HepG2 (cell line): Measurements from ENCODE around the gene C19orf18. TPM values are rescaled to one million over a fixed set of nuclear protein-coding genes. Genes with fewer than 3 reads are reported as not detected.

Experiments
- ARID5B ChIP-seq: IDR thresholded peaks from 2 replicates; pipeline ENCODE4 v1.4.0; 2020; ENCODE audit warnings: mild to moderate bottlenecking, missing genetic modification reagents
- CREM ChIP-seq, 2 experiments: sonication (generic) in 1 of 2; formaldehyde crosslinking in 1 of 2; IDR thresholded peaks; 2 replicates each; pipeline versions ENCODE4 v1.4.0 to v1.6.1; 2016 to 2020; ENCODE audit warnings: antibody characterized with exemption in 1 of 2, mild to moderate bottlenecking in 1 of 2, missing genetic modification reagents in 1 of 2
- HDAC2 ChIP-seq: sonication (generic); formaldehyde crosslinking; IDR thresholded peaks from 2 replicates; pipeline ENCODE4 v1.4.0; 2020; ENCODE audit warnings: missing genetic modification reagents
- HINFP ChIP-seq: sonication (generic); formaldehyde crosslinking; IDR thresholded peaks from 2 replicates; pipeline ENCODE4 v1.4.0; 2020; ENCODE audit warnings: low read depth, mild to moderate bottlenecking, missing genetic modification reagents
- JUNB ChIP-seq: sonication (generic); formaldehyde crosslinking; IDR thresholded peaks from 2 replicates; pipeline ENCODE4 v1.8.0; 2022; ENCODE audit warnings: missing genetic modification reagents, mild to moderate bottlenecking, borderline replicate concordance
- MAFG ChIP-seq: sonication (generic); formaldehyde crosslinking; IDR thresholded peaks from 2 replicates; pipeline ENCODE4 v1.5.1; 2020; ENCODE audit warnings: mild to moderate bottlenecking, missing genetic modification reagents
- NFE2L1 ChIP-seq: sonication (generic); formaldehyde crosslinking; IDR thresholded peaks from 2 replicates; pipeline ENCODE4 v1.4.0; 2020; ENCODE audit warnings: missing genetic modification reagents, mild to moderate bottlenecking, borderline replicate concordance
- SIN3B ChIP-seq: fragments of 150-350 bp; IDR thresholded peaks from 2 replicates; pipeline ENCODE4 v1.6.1; 2014; ENCODE audit warnings: low read length
- SMAD3 ChIP-seq: sonication (generic); formaldehyde crosslinking; IDR thresholded peaks from 2 replicates; pipeline ENCODE4 v1.4.0; 2020; ENCODE audit warnings: missing genetic modification reagents
- SOX6 ChIP-seq, 2 experiments: fragments of 450-650 bp in 1 of 2; sonication (generic) in 1 of 2; formaldehyde crosslinking in 1 of 2; IDR thresholded peaks; 2 replicates each; pipeline versions ENCODE4 v1.4.0 to v1.6.1; 2017 to 2020; ENCODE audit warnings: antibody characterized with exemption in 1 of 2, mild to moderate bottlenecking in 1 of 2, missing genetic modification reagents in 1 of 2
- TFAP4 ChIP-seq: sonication (generic); IDR thresholded peaks from 2 replicates; pipeline ENCODE4 v1.6.1; 2016; ENCODE audit warnings: low read depth, borderline replicate concordance
- TRIM22 ChIP-seq: fragments of 450-650 bp; IDR thresholded peaks from 2 replicates; pipeline ENCODE4 v1.6.1; 2017
- ZMAT3 ChIP-seq: sonication (generic); formaldehyde crosslinking; conservative IDR thresholded peaks from 2 replicates; pipeline ENCODE4 v1.7.0; 2021; ENCODE audit warnings: missing genetic modification reagents
- ZNF124 ChIP-seq: sonication (generic); formaldehyde crosslinking; IDR thresholded peaks from 2 replicates; pipeline ENCODE4 v1.4.0; 2020; ENCODE audit warnings: missing genetic modification reagents
- ZNF260 ChIP-seq: sonication (generic); formaldehyde crosslinking; IDR thresholded peaks from 2 replicates; pipeline ENCODE4 v1.4.0; 2020; ENCODE audit warnings: missing genetic modification reagents, low read depth, mild to moderate bottlenecking, borderline replicate concordance
- ZNF335 ChIP-seq: sonication (generic); formaldehyde crosslinking; IDR thresholded peaks from 2 replicates; pipeline ENCODE4 v1.4.0; 2020; ENCODE audit warnings: missing genetic modification reagents
- ZNF546 ChIP-seq: sonication (generic); formaldehyde crosslinking; conservative IDR thresholded peaks from 2 replicates; pipeline ENCODE4 v1.8.1; 2023; ENCODE audit warnings: mild to moderate bottlenecking, missing genetic modification reagents
- ZNF615 ChIP-seq: sonication (generic); formaldehyde crosslinking; IDR thresholded peaks from 2 replicates; pipeline ENCODE4 v1.5.0; 2020; ENCODE audit warnings: mild to moderate bottlenecking, missing genetic modification reagents, borderline replicate concordance
- ZSCAN5A ChIP-seq: sonication (generic); formaldehyde crosslinking; IDR thresholded peaks from 2 replicates; pipeline ENCODE4 v1.8.0; 2022; ENCODE audit warnings: mild to moderate bottlenecking, missing genetic modification reagents, borderline replicate concordance
- polyA plus RNA-seq, 8 experiments: library from polyadenylated mRNA; depleted of rRNA in 3 of 8; stranded (reverse) in 7 of 8; unstranded in 1 of 8; fragments of >200 nt; fragmentation: Illumina TruSeq in 4 of 8; extraction: Trizol in 4 of 8; gene quantifications; 2 replicates each; pipeline versions ENCODE4 v1.2.1 to v1.2.3, GENCODE V29; 2011 to 2016; ENCODE audit warnings: low read depth in 4 of 8, missing spikeins in 1 of 8, mixed read lengths in 1 of 8; ENCODE audit not compliant: insufficient read depth in 1 of 8
- total RNA-seq, 5 experiments: library from RNA; depleted of rRNA; stranded (reverse); fragments of >200 nt; fragmentation: Illumina TruSeq; extraction: Trizol; gene quantifications; 2 replicates each; pipeline ENCODE4 v1.2.3, GENCODE V29; 2016; ENCODE audit warnings: low read depth in 1 of 5

C19orf18 gene
- total and polyA plus RNA-seq, 2 of the 13 experiments (the other 11 are each of a cell fraction or from before 2014, with no cell fraction given), result 0.38 to 0.55 TPM

GRCh38 chr19:58002384-58003173 is 28.2 kb upstream of the C19orf18 start, which contains the start of gene ZNF606 (continued):
- peak; percentile 59 for TF ChIP-seq HDAC2 (CRISPR knock-in tag)
- no peak for TF ChIP-seq NFE2L1 (CRISPR knock-in tag)
- no peak for TF ChIP-seq ZNF615 (CRISPR knock-in tag)
- no peak for TF ChIP-seq TRIM22
- no peak for TF ChIP-seq ZNF260 (CRISPR knock-in tag)
- TF ChIP-seq SMAD3 (CRISPR knock-in tag), result peak; percentile 23; the same call in 1 of the 2 replicates
- peak; percentile 67; the same call in 1 of the 2 replicates for TF ChIP-seq CREM (IDR thresholded peaks at IDR 0.05)
- no peak; the same call in 1 of the 2 replicates for TF ChIP-seq CREM (CRISPR knock-in tag; IDR thresholded peaks at IDR 0.05)
- peak; percentile 79 for TF ChIP-seq ZNF335 (CRISPR knock-in tag)
- peak; percentile 63 for TF ChIP-seq ARID5B
- TF ChIP-seq ZMAT3 (CRISPR knock-in tag), result peak; percentile 65; the same call in 1 of the 2 replicates
- TF ChIP-seq TFAP4, result peak; percentile 32; the same call in 1 of the 2 replicates
- peak; percentile 12; the same call in 1 of the 2 replicates for TF ChIP-seq HINFP (CRISPR knock-in tag)
- TF ChIP-seq SOX6 (IDR thresholded peaks at IDR 0.05), result no peak
- TF ChIP-seq SOX6 (CRISPR knock-in tag; IDR thresholded peaks at IDR 0.05), result peak; percentile 46
- peak; percentile 84; the same call in 1 of the 2 replicates for TF ChIP-seq ZNF546 (CRISPR knock-in tag)
- no peak; the same call in 1 of the 2 replicates for TF ChIP-seq ZNF124 (CRISPR knock-in tag)
- no peak for TF ChIP-seq MAFG (CRISPR knock-in tag)
- 0 out of 2 replicates have a peak, but pooled peaks have one; percentile 42 for TF ChIP-seq SIN3B
- 0 out of 2 replicates have a peak, but pooled peaks have one; percentile 16 for TF ChIP-seq ZSCAN5A (CRISPR knock-in tag)
- no peak for TF ChIP-seq JUNB (CRISPR knock-in tag)
